Central memory CD8-positive, alpha-beta T cell (primary cell): ENCODE results near the gene FAM3A.
"Not testable (repeated sequence)": the region's sequence is repeated elsewhere in the genome, so short reads cannot be mapped to it uniquely, and the experiment has no call there.

Experiments used
- ATAC-seq: fragments of 150-1000 bp; cut with Tn5 transposase; replicated peaks from 2 replicates; pipeline ENCODE4 v1.10.0; 2022; ENCODE audit warnings: mild to moderate bottlenecking, moderate FRiP score, moderate number of reproducible peaks; ENCODE audit not compliant: poor library complexity, severe bottlenecking; ENCODE audit errors: extremely low read depth
- DNase-seq, 2 donors: peaks; one replicate each; pipeline ENCODE4 v3.0.0; 2021; ENCODE audit warnings: low spot score in 2 of 2
- H3K27ac Mint-ChIP-seq: one replicate; pipeline ENCODE4 v1.8.0; 2022; ENCODE audit warnings: low read depth, mild to moderate bottlenecking, moderate library complexity, mixed read lengths
- H3K27me3 Mint-ChIP-seq: one replicate; pipeline ENCODE4 v1.8.0; 2022; ENCODE audit warnings: mixed read lengths
- H3K36me3 Mint-ChIP-seq: one replicate; pipeline ENCODE4 v1.8.0; 2022; ENCODE audit warnings: mild to moderate bottlenecking, moderate library complexity, mixed read lengths; ENCODE audit not compliant: insufficient read depth
- H3K4me1 Mint-ChIP-seq: one replicate; pipeline ENCODE4 v1.8.0; 2022; ENCODE audit warnings: mixed read lengths
- H3K4me3 Mint-ChIP-seq: one replicate; pipeline ENCODE4 v1.8.0; 2022; ENCODE audit warnings: mild to moderate bottlenecking, moderate library complexity, mixed read lengths
- H3K9me3 Mint-ChIP-seq: one replicate; pipeline ENCODE4 v1.8.0; 2022; ENCODE audit warnings: mixed read lengths

The FAM3A gene

GRCh38 chrX:154507673-154508383 is 8.2 kb downstream of the FAM3A start:
- ATAC-seq: no peak
- peaks cover 12% of the 10 kb centered on the region for H3K4me1 Mint-ChIP-seq
- no peak overlapping the region for H3K4me3 Mint-ChIP-seq
- H3K27ac Mint-ChIP-seq: no peak overlapping the region
- peaks cover 8% of the 10 kb centered on the region for H3K36me3 Mint-ChIP-seq
- no peaks in the 10 kb centered on the region for H3K27me3 Mint-ChIP-seq
- no peak for DNase-seq
- H3K9me3 Mint-ChIP-seq: no peaks in the 10 kb centered on the region

- H3K36me3 Mint-ChIP-seq: peaks cover 8% of the 10 kb centered on the region
- H3K27ac Mint-ChIP-seq: no peak overlapping the region
- no peaks in the 10 kb centered on the region for H3K27me3 Mint-ChIP-seq
- no peaks in the 10 kb centered on the region for H3K9me3 Mint-ChIP-seq
- no peak for ATAC-seq
- H3K4me3 Mint-ChIP-seq: no peak overlapping the region
- no peak for DNase-seq
- peaks cover 11% of the 10 kb centered on the region for H3K4me1 Mint-ChIP-seq
These were observed 9.3 kb downstream of the FAM3A start for GRCh38 chrX:154506483-154507332.

- no peak overlapping the region for H3K4me3 Mint-ChIP-seq
- H3K27me3 Mint-ChIP-seq: no peaks in the 10 kb centered on the region
- ATAC-seq (no peak), DNase-seq (no peak)
- H3K36me3 Mint-ChIP-seq: peaks cover 8% of the 10 kb centered on the region
- peak overlapping the region; percentile 67 for H3K27ac Mint-ChIP-seq
- H3K9me3 Mint-ChIP-seq: no peaks in the 10 kb centered on the region
- H3K4me1 Mint-ChIP-seq: peaks cover 1% of the 10 kb centered on the region
These were observed 10.3 kb downstream of the FAM3A start for GRCh38 chrX:154505734-154506133.

- ATAC-seq: no peak
- DNase-seq: no peak
- Mint-ChIP-seq H3K9me3 (no peaks in the 10 kb centered on the region), H3K27ac (no peak overlapping the region), H3K4me3 (no peak overlapping the region), H3K36me3 (peaks cover 9% of the 10 kb centered on the region), H3K27me3 (no peaks in the 10 kb centered on the region), H3K4me1 (no peaks in the 10 kb centered on the region)
These were observed 13.0 kb downstream of the FAM3A start for GRCh38 chrX:154502989-154503388.

GRCh38 chrX:154502098-154502497 is 13.9 kb downstream of the FAM3A start:
- H3K36me3 Mint-ChIP-seq: peaks cover 9% of the 10 kb centered on the region
- no peaks in the 10 kb centered on the region for H3K4me1 Mint-ChIP-seq
- no peaks in the 10 kb centered on the region for H3K27me3 Mint-ChIP-seq
- no peaks in the 10 kb centered on the region for H3K9me3 Mint-ChIP-seq
- ATAC-seq (no peak), DNase-seq (no peak)
- no peak overlapping the region for H3K4me3 Mint-ChIP-seq
- H3K27ac Mint-ChIP-seq: no peak overlapping the region

GRCh38 chrX:154501423-154501822 is 14.6 kb downstream of the FAM3A start:
- H3K36me3 Mint-ChIP-seq, H3K9me3 Mint-ChIP-seq, H3K4me1 Mint-ChIP-seq, DNase-seq, H3K27me3 Mint-ChIP-seq, ATAC-seq, H3K27ac Mint-ChIP-seq, H3K4me3 Mint-ChIP-seq: not testable (repeated sequence)

GRCh38 chrX:154496591-154497137 is 19.4 kb downstream of the FAM3A start:
- ATAC-seq, H3K36me3 Mint-ChIP-seq, H3K4me3 Mint-ChIP-seq, DNase-seq, H3K9me3 Mint-ChIP-seq, H3K4me1 Mint-ChIP-seq, H3K27ac Mint-ChIP-seq, H3K27me3 Mint-ChIP-seq: not testable (repeated sequence)

- H3K4me3 Mint-ChIP-seq: no peak overlapping the region
- H3K9me3 Mint-ChIP-seq: no peaks in the 10 kb centered on the region
- no peak overlapping the region for H3K27ac Mint-ChIP-seq
- no peaks in the 10 kb centered on the region for H3K4me1 Mint-ChIP-seq
- DNase-seq (no peak), ATAC-seq (no peak)
- peaks cover 2% of the 10 kb centered on the region for H3K36me3 Mint-ChIP-seq
- no peaks in the 10 kb centered on the region for H3K27me3 Mint-ChIP-seq
These were observed 20.5 kb downstream of the FAM3A start for GRCh38 chrX:154495472-154495922.

- Mint-ChIP-seq H3K36me3 (peaks cover 4% of the 10 kb centered on the region), H3K27ac (no peak overlapping the region), H3K27me3 (no peaks in the 10 kb centered on the region), H3K4me1 (peaks cover 2% of the 10 kb centered on the region), H3K9me3 (no peaks in the 10 kb centered on the region), H3K4me3 (no peak overlapping the region)
- ATAC-seq: no peak
- DNase-seq: no peak
These were observed 21.3 kb downstream of the FAM3A start for GRCh38 chrX:154494715-154495114.

GRCh38 chrX:154490414-154491083 is 25.5 kb downstream of the FAM3A start, which contains the start of gene SLC10A3:
SLC10A3 (minus strand) TSS chrX:154490629; CDS start chrX:154488940, 1,689 bp downstream.
- ATAC-seq (peak; percentile 82), DNase-seq (peak; percentile 61 to 82)
- no peaks in the 10 kb centered on the region for H3K27me3 Mint-ChIP-seq
- peak within 1 kb of the TSS; percentile 91 for H3K27ac Mint-ChIP-seq
- H3K4me3 Mint-ChIP-seq: peak within 1 kb of the TSS; percentile 87
- H3K4me1 Mint-ChIP-seq: peaks cover 18% of the 10 kb centered on the region
- no peaks in the 10 kb centered on the region for H3K9me3 Mint-ChIP-seq
- peaks cover 13% of the 10 kb centered on the region for H3K36me3 Mint-ChIP-seq

GRCh38 chrX:154490021-154490413 is 26.0 kb downstream of the FAM3A start:
- Mint-ChIP-seq H3K4me3 (peak overlapping the region; percentile 87), H3K27ac (peak overlapping the region; percentile 91), H3K27me3 (no peaks in the 10 kb centered on the region), H3K36me3 (peaks cover 13% of the 10 kb centered on the region), H3K9me3 (no peaks in the 10 kb centered on the region), H3K4me1 (peaks cover 18% of the 10 kb centered on the region)
- ATAC-seq (peak; percentile 9), DNase-seq (no peak)

- peaks cover 13% of the 10 kb centered on the region for H3K36me3 Mint-ChIP-seq
- no peak overlapping the region for H3K27ac Mint-ChIP-seq
- H3K9me3 Mint-ChIP-seq: no peaks in the 10 kb centered on the region
- peaks cover 18% of the 10 kb centered on the region for H3K4me1 Mint-ChIP-seq
- no peak for ATAC-seq
- no peaks in the 10 kb centered on the region for H3K27me3 Mint-ChIP-seq
- H3K4me3 Mint-ChIP-seq: peak overlapping the region; percentile 87
- no peak for DNase-seq
These were observed 26.9 kb downstream of the FAM3A start for GRCh38 chrX:154489182-154489581.
